ENCODE results near the gene PADI1.

The PADI1 gene, protein sequence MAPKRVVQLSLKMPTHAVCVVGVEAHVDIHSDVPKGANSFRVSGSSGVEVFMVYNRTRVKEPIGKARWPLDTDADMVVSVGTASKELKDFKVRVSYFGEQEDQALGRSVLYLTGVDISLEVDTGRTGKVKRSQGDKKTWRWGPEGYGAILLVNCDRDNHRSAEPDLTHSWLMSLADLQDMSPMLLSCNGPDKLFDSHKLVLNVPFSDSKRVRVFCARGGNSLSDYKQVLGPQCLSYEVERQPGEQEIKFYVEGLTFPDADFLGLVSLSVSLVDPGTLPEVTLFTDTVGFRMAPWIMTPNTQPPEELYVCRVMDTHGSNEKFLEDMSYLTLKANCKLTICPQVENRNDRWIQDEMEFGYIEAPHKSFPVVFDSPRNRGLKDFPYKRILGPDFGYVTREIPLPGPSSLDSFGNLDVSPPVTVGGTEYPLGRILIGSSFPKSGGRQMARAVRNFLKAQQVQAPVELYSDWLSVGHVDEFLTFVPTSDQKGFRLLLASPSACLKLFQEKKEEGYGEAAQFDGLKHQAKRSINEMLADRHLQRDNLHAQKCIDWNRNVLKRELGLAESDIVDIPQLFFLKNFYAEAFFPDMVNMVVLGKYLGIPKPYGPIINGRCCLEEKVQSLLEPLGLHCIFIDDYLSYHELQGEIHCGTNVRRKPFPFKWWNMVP

DNA sequence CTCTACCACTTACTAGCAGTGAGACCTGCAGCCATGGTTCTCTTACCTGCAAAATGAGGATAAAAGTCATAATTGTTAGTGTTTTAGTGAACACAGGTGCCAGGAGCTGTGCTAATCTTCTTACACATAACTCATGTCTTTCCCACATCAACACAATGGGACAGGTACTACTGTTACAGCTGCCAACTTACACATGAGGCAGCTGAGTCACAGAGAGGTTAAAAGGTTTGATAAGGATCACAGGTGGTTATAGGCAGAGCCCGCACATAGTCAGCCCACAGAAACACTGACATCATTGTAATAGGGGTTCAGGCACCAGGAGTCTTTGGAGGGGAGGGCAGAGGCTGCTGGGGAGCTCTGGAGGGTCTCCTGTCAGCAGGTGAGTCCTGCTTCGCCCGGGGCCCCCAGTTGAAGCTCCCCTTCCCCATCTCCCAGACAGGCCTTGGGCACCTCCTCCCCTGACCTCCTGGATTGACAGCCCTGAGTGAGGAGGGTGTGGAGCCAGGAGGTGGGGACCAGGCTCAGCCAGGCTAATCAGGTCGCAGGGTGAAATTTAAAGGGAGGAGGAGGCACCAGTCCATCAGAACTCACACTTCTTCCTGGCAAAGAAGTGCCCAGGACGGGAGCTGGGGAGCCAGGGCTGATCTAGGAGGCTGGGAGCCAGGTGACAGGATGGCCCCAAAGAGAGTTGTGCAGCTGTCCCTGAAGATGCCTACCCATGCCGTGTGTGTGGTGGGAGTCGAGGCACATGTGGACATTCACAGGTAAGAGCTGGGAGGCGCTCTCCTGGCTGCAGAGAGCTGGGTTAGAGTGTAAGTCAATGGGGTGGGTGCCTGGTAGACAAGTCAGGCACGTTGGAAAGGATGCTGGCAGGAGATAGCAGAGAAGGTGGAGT, at the start of gene PADI1:
PADI1 (plus strand) TSS at position 583 of the 895 bp plus-strand sequence; CDS start at position 673, 90 bp downstream.
- no peak for DNase-seq (ENCODE audit: low read depth)

DNA sequence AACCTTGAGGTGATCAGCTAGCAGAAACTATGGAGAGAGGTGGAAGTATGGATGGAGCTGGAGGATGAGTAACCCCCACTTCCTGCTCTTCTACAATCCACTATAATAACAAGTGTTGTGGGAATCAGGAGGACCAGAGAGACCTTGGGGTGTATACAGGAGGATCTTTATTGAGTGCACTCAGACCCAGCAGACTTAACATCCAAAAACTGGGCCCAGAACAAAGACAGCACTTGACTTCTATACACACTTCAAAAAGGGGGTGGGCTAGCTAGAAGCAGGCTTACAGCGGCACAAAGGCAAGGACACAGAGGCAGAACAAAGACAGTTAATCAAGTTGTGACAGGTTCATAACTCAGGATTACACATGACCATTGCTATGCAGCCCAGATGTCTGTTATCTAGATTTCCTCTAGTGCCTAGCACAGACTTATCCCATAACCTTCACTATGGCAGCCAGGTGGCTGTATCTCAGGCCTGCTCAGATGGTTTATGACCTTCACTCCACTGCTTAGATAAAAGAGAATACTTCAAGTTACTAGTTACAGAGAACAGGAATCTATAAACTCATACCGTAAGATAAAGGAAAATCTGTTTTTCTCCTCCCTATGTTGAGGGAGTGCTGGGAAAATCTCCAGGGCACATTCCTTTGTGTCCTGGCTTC, 49.5 kb upstream of the PADI1 start:
- no peak for DNase-seq (ENCODE audit: low read depth)

DNA sequence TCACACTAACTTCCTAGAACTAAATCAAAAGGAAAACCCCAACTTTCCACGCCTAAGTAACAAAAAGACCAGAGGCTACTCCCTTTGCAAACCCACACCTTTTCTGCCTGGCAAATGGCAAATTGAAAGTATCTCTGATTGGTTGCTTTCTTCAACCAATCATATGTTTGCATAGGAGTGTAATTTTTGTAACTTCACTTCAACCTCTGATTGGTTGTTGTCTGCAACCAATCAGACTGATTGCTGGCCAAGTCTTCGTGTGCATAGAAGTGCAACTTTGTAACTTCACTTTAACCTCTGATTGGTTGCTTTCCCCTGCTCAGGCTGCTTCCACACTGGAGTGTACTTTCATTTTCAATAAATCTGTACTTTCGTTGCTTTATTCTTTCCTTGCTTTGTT, 48.8 kb upstream of the PADI1 start:
- no peak for DNase-seq (ENCODE audit: low read depth)

DNA sequence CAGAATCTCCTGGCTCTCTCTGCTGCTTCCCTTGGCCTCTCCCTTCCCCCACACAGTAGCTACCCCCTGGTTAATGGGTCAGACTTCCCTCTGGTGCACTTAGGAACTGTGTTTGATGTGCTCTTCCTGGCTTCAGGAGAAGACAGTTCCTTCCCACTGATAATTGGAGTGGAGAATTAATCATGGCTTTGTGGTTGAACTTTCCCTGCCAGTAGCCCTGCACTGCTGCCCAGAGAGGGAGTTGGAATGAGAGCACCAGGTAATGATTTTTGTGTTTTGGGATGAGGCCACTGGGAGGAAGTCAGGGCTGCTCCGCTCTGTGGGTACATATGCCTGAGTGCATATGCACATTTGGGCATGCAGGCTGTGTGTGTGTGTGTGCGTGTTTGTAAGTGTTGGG, 46.0 kb upstream of the PADI1 start:
- DNase-seq (ENCODE audit: low read depth), result no peak

DNA sequence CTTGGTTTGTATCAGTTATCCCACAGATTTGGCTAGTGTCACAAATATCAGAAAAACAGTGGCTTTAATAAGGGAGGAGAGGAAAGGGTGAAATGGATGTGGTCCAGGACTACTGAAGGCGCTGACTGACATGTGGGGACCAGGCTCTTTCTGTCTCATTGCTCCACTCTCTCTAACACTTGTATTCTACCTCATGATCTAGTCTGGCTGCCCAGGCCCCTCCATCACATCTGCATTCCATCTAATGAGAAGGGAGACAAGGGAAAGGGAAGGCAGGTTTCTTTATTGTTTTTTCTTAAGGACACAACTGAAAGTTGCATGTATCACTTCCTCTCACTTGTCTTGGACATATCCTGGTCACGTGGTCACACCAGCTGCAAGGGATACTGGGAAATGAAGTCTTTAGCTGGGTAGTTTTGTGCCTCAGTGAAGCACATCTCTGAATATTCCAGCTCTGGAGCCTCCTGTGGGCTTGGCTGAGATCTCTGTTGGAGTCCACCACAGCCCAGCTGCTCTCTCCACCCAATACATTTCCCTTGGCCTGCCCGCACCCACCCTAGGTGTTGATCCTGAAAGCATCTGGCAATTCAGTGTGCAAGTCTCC, 43.7 kb upstream of the PADI1 start:
- DNase-seq (ENCODE audit: low read depth), result no peak

DNA sequence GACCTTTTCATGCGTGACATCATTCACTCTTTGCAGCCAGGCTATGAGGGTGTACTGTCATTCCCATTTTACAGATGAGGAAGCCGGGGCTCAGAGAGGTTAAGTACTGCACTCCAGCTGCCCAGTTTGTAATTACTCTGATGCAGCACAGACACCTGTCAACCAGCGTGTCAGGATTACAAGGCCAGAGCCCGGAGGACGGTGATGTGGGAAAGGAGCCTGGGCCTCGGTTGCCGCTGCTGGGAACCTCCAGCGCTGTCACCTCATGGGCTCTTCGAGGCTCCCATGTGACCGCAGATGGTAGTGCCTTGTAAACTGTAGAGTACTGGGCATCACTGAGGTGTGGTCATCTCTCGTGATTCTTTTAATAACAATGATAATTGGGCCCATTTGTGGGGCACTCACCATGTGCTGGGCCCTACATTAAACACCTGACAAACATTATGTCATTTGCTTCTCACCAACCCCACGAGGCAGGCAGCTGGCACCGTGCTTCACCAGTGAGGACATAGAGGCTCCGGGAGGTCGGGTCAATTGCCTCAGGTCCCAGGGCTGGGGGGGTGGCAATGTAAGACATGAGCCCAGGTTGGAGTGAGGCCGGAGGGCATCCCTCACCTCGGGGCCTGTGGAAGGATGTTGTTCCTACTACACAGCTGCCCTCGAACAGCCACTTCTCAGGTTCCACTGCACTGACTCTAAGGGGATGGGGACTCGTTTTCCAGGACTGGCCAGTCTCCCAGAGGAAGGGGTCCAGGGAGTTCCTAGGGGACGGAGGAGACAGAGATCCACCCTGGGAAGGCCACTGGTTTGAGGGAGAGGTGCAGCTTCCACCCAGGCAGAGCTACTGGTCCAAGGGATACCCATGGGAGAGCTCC, 42.8 kb upstream of the PADI1 start:
- no peak for DNase-seq (ENCODE audit: low read depth)

DNA sequence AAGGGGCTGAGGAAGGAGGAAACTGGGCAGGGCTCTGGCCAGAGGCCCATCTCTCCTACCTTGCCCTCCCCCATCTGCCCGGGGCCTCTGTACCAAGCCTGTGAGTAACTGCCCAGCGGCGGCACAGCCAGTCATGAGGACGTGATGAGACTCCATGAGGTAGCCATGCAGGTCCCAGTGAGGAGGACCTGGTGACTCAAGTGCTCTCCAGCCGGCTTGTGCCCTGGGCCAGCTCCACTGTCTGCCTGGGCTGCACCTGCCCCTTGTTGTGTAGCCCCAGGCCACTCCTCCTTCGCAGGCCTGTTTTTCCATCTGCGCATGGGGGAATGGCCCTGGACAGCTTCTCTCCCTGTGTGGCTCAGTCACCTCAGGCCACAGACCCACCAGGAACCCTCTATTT, 42.0 kb upstream of the PADI1 start:
- DNase-seq (ENCODE audit: low read depth), result no peak

DNA sequence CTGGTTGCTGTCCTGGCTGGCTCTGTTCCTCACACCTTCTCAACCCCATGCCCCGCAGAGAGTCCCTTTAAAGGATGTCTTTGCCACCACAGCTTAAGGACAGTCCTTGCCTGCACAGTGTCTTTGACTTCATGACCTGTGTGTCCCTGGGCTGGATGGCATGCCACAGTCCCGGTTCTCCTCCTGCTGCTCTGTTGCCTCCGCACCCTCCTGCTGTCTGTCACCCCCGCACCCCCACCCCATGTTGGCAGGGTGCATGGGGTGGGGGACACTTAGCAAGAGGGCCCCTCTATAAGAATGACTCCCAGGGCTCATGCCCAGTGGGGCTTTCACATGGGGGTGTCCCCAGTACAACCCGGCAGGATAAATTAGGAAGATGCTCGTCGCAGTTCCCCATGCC, 41.6 kb upstream of the PADI1 start:
- DNase-seq (ENCODE audit: low read depth), result no peak

DNA sequence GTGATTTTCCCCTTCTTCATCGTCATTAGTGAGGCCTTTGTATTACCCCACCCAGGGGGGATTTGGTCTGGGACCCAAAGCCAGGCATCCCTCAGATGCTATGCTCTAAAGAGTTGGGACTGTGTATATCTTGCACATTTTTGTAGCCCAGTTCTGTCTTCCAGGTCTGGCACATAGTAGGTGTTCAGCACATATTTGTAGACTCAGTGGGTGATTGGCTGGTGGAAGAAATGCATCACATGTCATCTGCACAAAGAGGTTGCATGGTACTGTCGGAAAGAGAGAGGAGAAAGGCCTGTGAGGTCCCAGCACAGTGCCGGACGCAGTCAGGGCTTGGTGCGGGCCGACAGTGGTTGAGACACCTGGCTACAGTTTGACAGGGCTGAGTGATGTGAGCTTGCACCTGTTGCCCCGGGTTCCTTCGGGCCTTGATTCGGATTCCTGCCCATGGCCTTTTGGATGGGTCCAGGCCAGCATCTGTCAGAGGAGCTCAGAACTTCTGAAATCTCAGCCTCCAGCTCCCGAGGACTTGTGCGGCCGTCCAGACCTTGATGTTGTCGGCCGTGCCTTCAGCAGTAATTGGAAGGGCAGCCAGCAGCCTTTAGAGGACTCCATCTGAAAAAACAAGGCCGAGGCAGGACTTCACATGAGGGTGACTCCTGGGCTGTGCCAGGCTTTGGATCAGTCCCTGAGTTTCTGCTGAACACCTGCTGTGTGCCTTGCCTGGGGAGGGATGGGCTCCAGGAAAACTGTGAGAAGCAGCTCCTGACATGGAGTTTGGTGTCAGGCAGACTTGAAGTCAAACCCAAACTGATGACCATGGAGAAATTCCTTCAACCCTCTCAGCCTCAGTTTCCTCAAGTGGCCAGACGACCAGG, 40.9 kb upstream of the PADI1 start:
- DNase-seq (ENCODE audit: low read depth), result no peak

DNA sequence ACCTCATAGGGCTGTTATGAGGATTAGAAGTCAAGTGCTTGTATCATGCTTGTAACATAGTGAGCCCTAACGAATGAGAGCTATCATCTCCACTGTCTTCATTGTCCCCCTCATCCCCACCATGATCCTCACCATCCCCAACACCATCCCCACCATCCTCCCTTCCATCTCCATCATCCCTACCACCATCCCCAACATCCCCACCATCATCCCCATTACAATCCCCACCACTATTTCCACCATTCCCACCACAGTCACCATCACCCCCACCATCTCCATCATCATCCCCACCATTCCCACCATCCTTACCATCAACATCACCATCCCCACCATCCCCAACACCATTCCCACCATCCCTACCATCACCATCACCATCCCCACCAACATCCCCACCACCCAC, 39.1 kb upstream of the PADI1 start:
- DNase-seq (ENCODE audit: low read depth), result no peak

DNA sequence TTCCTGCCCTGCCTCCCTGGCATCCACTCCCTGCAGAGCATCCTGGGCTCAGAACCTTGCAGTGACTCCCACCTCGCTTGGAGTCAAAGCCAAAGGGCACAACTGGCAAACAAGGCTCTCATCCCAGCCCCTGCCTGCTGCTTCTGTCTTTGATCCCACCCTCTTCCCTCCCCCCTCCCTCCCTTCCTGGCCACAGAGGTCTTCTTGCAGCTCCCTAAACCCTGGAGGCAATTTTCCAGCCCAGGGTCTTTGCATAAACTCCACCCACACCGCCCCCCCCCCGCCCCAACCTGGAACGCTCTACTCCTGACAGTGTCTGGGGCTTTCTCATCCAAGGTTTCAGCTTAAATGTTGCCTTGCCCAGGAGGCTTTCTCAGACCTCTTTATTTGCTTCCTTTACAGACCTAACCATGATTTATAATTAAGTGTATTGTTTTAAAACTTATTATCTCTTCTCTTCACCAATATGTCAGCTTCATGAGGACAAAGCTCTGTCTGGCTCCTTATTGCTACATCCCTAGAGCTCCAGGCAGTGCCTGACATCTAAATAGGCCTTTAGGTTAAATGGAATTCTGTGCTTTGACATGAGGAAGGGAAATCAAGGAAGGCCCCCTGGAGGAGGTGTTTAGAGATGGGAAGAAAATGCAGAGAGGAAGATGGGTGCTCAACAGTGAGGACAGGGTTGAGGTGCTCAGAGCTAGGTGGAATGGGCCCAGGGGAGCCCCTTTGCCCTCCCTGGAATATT, 37.7 kb upstream of the PADI1 start:
- DNase-seq (ENCODE audit: low read depth), result no peak

DNA sequence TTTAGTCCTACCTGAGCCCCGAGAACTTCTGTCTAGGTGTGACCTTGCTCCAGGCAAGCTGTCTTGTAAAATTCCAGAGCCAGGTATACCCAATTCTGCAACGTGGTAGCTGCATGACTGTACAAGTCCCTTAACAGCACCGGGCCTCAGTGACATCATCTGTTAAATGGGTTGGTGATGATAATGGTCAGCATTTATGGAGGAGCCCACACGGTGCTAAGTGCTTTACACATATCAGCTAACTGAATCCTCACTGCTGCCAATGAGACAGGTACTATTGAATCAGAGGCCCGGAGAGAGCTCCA, 37.2 kb upstream of the PADI1 start:
- DNase-seq (ENCODE audit: low read depth), result no peak

DNA sequence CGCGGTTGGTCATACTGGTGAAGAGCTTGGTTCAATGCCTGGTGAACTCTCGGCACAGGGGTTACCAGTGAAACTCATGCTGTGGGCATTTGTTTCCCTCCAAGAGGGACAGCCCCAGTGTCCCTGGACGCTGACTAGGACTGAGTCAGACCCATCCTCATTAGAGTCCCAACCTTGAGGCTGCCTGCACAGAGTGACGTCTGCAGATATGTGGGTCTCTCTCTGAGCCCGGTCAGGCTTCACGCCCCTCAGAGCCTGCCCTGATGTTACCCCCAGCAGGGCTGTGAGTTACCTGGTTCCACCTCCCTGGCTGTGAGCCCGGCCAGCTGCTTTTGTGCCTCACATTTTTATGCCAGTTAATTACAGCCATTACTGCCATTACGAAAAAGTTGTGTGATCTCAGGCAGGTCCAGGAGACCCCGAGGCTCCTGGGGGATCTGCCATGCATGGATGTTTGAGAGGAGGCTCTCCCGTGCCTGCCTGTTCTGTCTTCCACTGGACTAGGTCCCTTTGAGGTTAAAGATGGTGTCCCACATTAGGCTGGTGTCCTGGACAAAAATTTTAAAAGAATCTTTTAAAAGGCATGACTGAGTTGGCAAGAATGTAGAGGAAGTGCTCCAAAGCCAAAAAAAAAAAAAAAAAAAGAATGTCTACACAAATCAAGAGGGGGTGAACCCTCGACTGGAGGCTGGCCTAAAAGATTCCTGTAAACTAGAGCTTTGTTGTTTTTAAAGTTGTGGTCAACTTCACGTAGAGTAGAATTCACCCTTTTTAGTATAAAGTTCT, 36.6 kb upstream of the PADI1 start:
- no peak for DNase-seq (ENCODE audit: low read depth)

DNA sequence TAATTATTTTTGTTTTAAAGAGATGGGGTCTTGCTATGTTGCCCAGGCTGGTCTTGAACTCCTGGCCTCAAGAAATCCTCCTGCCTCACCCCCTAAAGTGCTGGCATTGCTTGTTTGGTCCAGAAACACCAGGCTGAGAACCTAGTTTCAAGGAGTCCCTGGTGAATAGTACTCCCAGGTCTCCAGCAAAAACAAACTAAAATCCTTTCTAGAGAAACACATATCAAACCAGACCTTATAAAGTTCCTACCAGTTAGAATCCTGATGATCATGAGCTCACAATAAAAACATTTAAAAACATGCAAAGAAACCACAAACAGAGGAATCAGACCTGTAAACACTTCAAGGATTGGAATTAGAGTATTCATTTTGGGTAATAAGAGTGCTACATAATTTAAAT, 34.4 kb upstream of the PADI1 start:
- no peak for DNase-seq (ENCODE audit: low read depth)

DNA sequence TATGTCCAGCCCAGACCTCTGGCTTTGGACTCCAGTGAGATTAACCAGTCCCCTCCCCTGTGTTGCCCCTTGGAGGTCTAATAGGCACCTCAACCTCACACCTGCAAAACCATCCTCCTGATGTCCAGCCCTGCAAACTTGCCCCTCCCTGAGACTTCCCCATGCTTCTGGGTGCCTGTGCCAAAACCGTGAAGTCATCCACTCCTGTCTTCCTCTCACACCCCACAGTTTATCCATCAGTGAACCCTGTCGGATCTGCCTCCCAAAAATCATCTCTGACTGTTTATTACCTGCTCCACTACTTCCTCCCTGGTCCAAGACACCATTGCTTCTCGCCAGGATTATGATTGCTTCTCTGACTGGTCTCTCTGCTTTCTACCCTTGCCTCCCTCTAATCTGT, 31.7 kb upstream of the PADI1 start:
- DNase-seq (ENCODE audit: low read depth), result no peak

DNA sequence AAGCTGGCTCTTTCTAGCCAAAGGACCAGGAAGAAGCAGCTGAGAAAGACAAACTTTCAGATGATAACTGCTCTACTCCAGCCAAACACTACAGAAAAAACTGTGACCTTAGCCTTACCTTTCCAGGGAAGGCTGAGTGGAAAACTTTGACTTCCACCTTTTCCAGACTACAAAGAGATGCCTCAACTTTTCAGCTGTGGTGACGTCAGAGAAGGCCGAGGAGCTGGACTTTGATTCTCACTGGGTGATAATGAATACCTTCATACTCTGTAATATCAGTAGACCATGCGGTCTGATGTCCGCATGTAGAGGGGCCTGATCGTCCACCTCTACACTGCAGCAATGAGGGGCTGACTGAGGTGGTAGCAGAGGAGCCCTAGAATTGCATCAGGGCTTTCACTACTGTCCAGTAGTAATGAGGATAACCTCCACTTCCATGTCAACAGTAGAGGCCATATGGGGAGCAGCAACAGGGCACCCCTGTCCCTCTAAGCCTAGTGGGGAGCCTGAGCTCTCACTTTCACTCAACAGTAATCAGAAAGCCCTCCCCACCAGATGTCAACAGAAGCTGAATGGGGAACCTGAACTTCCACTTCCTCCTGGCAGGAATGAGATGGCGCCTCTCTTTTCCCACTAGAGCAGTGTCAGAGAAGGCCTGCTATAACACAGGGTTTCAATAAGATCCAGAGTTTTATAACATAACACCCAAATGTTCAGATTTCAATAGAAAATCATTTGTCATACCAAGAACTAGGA, 28.4 kb upstream of the PADI1 start:
- no peak for DNase-seq (ENCODE audit: low read depth)

DNA sequence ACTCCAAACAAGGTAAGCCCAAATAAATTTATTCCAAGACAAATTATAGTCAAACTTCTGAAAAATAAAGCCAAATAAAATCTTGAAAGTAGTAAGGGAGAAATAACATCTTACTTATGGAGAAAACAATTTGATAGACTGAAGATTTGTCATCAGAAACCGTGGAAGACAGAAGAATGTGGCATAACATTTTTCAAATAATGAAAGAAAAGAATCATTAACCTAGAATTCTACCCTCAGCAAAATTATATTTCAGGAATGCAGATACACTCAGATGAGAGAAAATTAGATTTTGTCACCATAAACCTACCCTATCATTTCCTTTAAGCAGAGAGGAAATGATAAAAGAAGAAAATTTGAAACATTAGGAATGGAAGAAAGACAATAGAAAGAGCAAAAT, 27.3 kb upstream of the PADI1 start:
- DNase-seq (ENCODE audit: low read depth), result no peak

Measured in activated T-helper 9 cell treated with anti-CD3 and anti-CD28 coated beads, Interleukin-2, amount 50 U/mL, for 16 hours (primary cell).